Measurements from ENCODE around the gene CSTPP1. TPM values are rescaled to one million over a fixed set of nuclear protein-coding genes. Genes with fewer than 3 reads are reported as not detected.

CSTPP1 gene
- total RNA-seq, 1 donor from 2014 or later = 32.7 TPM

- Histone ChIP-seq H3K4me2 (no peak overlapping the region), H3F3A (ENCODE audit: low read depth) (peaks cover 31% of the 10 kb centered on the region), H2AFZ (replicated peaks) (no peak overlapping the region), H3K9me3 (ENCODE audit: low read depth) (no peaks in the 10 kb centered on the region), H3K27ac (no peak overlapping the region), H3K79me2 (ENCODE audit: low read depth) (no peaks in the 10 kb centered on the region), H3K36me3 (no peaks in the 10 kb centered on the region), H3K4me1 (peaks cover 56% of the 10 kb centered on the region), H3K27me3 (no peaks in the 10 kb centered on the region), H3K4me3 (no peak overlapping the region), H4K20me1 (ENCODE audit: low read depth) (no peaks in the 10 kb centered on the region), H3K9ac (no peak overlapping the region)
- Mint-ChIP-seq H3K27ac (peak overlapping the region; percentile 74), H3K36me3 (peaks cover 8% of the 10 kb centered on the region), H3K9me3 (no peaks in the 10 kb centered on the region), H3K4me1 (peaks cover 75% of the 10 kb centered on the region), H3K4me3 (no peak overlapping the region), H3K27me3 (ENCODE audit: insufficient read depth, low read depth) (peaks cover 2% of the 10 kb centered on the region)
- DNase-seq (ENCODE audit: low spot score) = no peak
- TF ChIP-seq CTCF (IDR thresholded peaks at IDR 0.05) = no peak
- TF ChIP-seq EZH2phosphoT487 (IDR thresholded peaks at IDR 0.05) = no peak
- TF ChIP-seq EZH2 (IDR thresholded peaks at IDR 0.05) = no peak
Measured at GRCh38 chr11:47107744-47108143, 171.2 kb downstream of the CSTPP1 start.

- Histone ChIP-seq H3K27ac (no peak overlapping the region), H3K9ac (no peak overlapping the region), H2AFZ (replicated peaks) (no peak overlapping the region), H3K36me3 (no peaks in the 10 kb centered on the region), H3K9me3 (ENCODE audit: low read depth) (no peaks in the 10 kb centered on the region), H3K4me2 (no peak overlapping the region), H3K27me3 (no peaks in the 10 kb centered on the region), H3F3A (ENCODE audit: low read depth) (peaks cover 28% of the 10 kb centered on the region), H3K4me3 (no peak overlapping the region), H3K79me2 (ENCODE audit: low read depth) (no peaks in the 10 kb centered on the region), H3K4me1 (peaks cover 56% of the 10 kb centered on the region), H4K20me1 (ENCODE audit: low read depth) (no peaks in the 10 kb centered on the region)
- H3K4me1 Mint-ChIP-seq = peaks cover 72% of the 10 kb centered on the region
- H3K27me3 Mint-ChIP-seq (ENCODE audit: insufficient read depth, low read depth) = peaks cover 2% of the 10 kb centered on the region
- H3K27ac Mint-ChIP-seq = peak overlapping the region; percentile 74
- H3K9me3 Mint-ChIP-seq = no peaks in the 10 kb centered on the region
- TF ChIP-seq EZH2phosphoT487 (IDR thresholded peaks at IDR 0.05) = no peak
- TF ChIP-seq EZH2 (IDR thresholded peaks at IDR 0.05) = no peak
- TF ChIP-seq CTCF (IDR thresholded peaks at IDR 0.05) = no peak
- DNase-seq (ENCODE audit: low spot score) = no peak
- H3K4me3 Mint-ChIP-seq = no peak overlapping the region
- H3K36me3 Mint-ChIP-seq = peaks cover 10% of the 10 kb centered on the region
Measured at GRCh38 chr11:47108214-47108613, 171.7 kb downstream of the CSTPP1 start.

- no peaks in the 10 kb centered on the region for H3K27me3 ChIP-seq
- no peak overlapping the region for H3K4me3 Mint-ChIP-seq
- no peak overlapping the region for H2AFZ ChIP-seq (replicated peaks)
- no peaks in the 10 kb centered on the region for H3K36me3 ChIP-seq
- peaks cover 10% of the 10 kb centered on the region for H3K36me3 Mint-ChIP-seq
- H3K4me1 ChIP-seq = peaks cover 50% of the 10 kb centered on the region
- no peak overlapping the region for H3K4me3 ChIP-seq
- no peaks in the 10 kb centered on the region for H3K9me3 ChIP-seq (ENCODE audit: low read depth)
- peaks cover 2% of the 10 kb centered on the region for H3K27me3 Mint-ChIP-seq (ENCODE audit: insufficient read depth, low read depth)
- H3K79me2 ChIP-seq (ENCODE audit: low read depth) = no peaks in the 10 kb centered on the region
- H3K4me2 ChIP-seq = no peak overlapping the region
- H3K9me3 Mint-ChIP-seq = no peaks in the 10 kb centered on the region
- TF ChIP-seq EZH2 (IDR thresholded peaks at IDR 0.05) = no peak
- no peak for TF ChIP-seq EZH2phosphoT487 (IDR thresholded peaks at IDR 0.05)
- TF ChIP-seq CTCF (IDR thresholded peaks at IDR 0.05) = no peak
- no peak for DNase-seq (ENCODE audit: low spot score)
- H3F3A ChIP-seq (ENCODE audit: low read depth) = peaks cover 19% of the 10 kb centered on the region
- peak overlapping the region; percentile 68 for H3K27ac Mint-ChIP-seq
- no peak overlapping the region for H3K9ac ChIP-seq
- peaks cover 65% of the 10 kb centered on the region for H3K4me1 Mint-ChIP-seq
- H4K20me1 ChIP-seq (ENCODE audit: low read depth) = no peaks in the 10 kb centered on the region
- H3K27ac ChIP-seq = no peak overlapping the region
Measured at GRCh38 chr11:47109051-47109726, 172.6 kb downstream of the CSTPP1 start.
